NCI-H446 treated with DMSO at 0.1 percent for 48 hours (cell line): ENCODE data around the gene VWCE.
A peak's percentile ranks its signal among the peaks of the same experiment; 100 is the strongest.

Experiments
- DNase-seq: peaks from one replicate; lab custom pipeline; 2025; lab: John Stamatoyannopoulos, UW

The VWCE gene, protein sequence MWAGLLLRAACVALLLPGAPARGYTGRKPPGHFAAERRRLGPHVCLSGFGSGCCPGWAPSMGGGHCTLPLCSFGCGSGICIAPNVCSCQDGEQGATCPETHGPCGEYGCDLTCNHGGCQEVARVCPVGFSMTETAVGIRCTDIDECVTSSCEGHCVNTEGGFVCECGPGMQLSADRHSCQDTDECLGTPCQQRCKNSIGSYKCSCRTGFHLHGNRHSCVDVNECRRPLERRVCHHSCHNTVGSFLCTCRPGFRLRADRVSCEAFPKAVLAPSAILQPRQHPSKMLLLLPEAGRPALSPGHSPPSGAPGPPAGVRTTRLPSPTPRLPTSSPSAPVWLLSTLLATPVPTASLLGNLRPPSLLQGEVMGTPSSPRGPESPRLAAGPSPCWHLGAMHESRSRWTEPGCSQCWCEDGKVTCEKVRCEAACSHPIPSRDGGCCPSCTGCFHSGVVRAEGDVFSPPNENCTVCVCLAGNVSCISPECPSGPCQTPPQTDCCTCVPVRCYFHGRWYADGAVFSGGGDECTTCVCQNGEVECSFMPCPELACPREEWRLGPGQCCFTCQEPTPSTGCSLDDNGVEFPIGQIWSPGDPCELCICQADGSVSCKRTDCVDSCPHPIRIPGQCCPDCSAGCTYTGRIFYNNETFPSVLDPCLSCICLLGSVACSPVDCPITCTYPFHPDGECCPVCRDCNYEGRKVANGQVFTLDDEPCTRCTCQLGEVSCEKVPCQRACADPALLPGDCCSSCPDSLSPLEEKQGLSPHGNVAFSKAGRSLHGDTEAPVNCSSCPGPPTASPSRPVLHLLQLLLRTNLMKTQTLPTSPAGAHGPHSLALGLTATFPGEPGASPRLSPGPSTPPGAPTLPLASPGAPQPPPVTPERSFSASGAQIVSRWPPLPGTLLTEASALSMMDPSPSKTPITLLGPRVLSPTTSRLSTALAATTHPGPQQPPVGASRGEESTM

DNA sequence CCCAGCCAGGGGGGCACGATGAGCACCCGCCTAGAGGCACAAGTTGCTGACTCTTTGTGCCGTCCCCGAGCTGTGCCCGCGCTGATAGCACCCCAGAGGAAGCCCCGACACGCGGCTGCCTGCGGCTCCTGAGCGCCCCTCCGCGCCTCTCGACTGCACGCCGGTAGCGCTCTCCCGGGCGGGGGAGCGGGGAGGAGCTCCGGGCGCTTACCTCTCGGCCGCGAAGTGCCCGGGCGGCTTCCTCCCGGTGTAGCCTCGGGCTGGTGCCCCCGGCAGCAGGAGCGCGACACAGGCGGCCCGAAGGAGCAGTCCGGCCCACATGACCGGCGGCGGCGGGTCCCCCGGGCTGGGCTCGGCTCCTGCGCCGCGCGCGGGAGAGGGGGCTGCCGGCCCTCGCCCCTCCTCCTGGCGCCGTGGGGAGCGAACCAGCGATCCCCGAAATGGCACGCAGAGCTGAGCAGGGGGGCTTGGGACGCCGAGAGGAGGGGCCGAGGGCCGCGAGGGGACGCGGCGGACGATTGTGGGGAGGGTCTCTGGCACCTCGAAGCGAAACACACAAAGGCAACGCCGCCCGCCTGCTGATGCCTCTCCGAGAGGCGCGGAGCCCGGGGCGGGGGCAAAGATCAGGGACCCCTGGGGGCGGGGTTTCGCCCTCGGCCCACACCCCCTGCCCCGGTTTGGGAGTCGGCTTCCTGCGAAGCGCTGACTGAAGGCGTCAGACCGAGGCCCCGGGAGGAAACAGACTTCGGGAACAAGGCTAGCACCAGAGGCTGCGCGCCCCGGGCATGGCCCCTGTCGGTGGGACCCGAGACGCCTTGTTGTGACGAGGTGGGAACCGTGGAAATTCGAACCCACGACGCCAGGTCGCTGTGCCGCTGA lies at the start of gene VWCE:
Gene VWCE (minus strand): TSS at position 600 of the 879 bp plus-strand sequence. CDS start 279 bp downstream, at position 321.
- DNase-seq, result no peak

- no peak for DNase-seq
Observed at GRCh38 chr11:61343792-61344745, 49.0 kb upstream of the VWCE start.

DNA sequence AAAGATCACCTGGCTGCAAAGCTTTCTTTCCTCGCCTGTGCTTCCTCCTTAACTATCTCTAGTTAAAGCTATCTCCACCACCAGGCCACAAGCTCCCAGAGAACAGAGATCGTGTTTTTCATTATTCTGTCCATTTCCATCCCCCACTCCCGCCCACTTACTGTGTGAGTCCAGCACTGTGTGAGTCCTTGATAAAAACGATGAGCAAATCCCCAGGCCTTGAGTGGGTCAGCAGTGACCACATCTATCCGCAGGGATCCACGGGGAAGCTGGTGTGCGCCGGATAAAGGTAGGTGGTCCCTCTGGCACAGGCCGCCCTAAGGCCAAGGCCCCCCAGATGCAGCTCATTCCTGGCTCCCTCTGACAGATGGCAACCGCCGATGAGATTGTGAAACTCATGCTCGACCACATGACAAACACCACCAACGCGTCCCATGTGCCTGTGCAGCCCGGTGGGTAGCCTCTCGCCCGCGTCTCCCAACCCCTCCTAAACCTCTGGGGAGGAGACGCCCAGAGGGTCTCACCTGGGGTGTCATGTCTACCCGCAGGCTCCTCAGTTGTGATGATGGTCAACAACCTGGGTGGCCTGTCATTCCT lies 47.2 kb upstream of the VWCE start:
- DNase-seq, result no peak

GRCh38 chr11:61341706-61342105 lies 46.6 kb upstream of the VWCE start:
- no peak for DNase-seq

- no peak for DNase-seq
Observed at GRCh38 chr11:61340979-61341378, 45.9 kb upstream of the VWCE start.

DNA sequence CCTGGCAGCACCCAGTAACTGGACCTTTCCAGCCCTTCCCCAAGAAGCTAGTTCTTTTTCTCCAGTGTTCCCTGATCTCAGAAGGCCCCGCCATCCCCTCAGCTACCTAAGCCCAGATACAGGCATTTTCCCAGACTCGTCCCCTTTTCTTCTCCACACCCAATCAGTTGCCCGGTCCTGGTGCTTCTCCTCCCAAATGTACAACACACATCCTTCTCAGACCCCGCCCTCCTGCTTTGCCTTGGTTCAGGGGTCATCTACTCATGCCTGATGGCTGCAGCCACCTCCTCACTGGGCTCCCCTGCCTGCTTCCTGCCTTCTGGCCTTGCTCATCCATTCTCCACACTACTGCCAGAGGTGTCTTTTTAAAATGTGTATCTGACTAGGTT lies 44.4 kb upstream of the VWCE start:
- DNase-seq, result no peak

DNA sequence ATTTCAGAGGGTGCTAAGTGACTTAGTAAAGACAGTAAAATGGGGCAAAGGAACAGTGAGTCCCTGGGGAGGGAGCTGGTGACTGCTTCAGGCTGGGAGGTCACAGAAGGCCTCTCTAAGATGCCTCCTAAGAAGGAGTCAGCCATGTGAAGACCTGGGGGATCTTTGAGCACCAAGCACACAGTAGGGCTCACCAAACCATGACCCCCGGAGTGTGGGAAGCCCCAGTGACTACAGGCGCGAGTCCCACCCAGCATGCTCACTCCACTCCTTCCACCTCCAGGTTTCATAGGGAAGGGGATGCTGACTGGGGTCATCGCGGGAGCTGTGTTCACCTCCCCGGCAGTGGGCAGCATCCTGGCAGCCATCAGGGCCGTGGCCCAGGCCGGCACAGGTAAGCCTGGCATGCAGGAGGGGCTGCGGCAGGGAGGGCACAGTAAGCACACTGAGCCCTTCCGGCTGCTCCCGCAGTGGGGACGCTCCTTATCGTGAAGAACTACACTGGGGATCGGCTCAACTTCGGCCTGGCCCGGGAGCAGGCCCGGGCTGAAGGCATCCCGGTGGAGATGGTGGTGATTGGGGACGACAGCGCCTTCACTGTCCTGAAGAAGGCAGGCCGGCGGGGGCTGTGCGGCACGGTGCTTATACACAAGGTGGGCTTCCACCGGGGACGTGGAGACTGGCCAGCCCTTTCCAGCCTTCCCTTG lies 43.8 kb upstream of the VWCE start:
- DNase-seq, result no peak

DNA sequence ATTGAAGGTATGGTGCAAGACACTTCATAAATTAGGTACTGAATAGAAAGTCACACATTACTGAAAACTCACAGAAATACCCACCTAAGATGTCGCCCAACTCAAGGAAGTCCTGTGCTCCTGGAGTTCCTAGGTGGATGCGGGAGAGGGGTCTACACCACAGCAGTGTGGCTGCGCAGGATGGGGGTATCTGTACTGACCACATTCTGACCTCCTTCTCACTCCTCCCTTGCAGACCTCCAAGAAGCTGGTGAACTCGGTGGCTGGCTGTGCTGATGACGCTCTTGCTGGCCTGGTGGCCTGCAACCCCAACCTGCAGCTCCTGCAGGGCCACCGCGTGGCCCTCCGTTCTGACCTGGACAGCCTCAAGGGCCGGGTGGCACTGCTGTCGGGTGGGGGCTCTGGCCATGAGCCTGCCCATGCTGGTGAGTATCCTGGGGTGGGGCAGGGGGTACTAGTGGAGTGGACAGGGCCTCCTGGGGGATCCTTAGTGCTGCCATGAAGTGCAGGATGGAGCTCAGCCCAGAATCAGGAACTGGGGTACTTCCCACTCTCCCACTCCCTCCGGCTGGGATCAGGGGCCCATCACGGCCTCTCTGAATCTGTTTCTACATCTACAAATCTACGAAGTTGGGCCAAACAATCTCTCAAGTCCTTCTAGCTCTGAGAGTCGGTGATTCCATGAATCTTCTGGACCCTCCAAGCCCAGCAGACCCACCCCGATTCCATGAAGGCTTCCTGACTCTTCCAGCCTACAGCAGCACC lies 42.8 kb upstream of the VWCE start:
- DNase-seq, result no peak

DNA sequence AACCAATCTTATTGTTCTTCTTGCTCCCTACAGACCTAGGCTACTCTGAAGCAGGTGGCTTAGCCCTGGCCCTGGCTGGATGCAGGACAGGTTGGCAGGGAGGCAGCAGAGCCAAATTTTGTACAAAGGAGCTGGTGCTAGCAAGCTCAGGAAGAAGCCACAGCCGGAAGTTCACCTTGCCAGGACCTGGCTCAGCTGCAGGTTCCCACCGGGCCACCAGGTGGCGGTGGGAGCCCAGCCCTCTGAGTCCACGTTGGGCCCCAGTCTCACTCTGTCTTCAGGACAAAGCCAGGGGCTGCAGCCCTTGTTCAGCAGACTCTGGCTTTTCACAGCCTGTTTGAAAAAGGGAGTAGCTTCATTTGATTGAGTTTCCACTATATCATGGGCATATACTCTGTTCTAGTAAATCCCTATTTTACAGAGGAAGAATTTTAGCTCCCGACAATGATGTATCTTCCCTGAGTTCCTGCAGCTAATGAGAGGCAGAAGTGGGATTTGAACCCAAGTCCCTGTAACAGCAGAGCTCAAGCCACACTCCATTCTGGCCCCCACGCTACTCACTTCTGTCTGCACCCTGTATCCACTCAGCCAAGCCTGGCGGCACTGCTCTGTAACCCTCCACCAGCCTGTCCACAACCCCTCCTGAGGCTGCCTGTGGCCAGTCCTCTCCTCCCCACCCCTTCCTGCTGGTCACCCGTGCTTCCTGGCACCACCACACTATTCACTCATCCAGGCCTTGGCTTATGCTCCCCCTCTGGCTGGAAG lies 41.2 kb upstream of the VWCE start:
- peak; percentile 44 for DNase-seq

DNA sequence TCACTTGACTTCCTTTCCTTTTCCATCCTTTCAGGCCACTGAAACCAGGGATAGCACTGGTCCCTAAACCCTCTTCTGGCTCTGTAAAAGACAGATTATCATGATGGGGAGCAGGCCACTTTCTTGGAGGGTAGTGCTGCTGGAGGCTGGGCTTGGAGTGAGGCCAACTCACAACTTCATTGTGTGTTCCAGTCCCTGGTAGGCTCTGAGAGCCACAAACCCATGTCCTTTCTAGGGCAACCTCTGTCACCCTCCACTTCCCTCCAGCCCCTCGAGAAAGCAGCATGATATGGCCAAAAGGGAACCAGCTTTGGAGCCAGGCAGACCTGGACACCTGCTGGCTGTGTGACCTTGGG lies 40.2 kb upstream of the VWCE start:
- no peak for DNase-seq

DNA sequence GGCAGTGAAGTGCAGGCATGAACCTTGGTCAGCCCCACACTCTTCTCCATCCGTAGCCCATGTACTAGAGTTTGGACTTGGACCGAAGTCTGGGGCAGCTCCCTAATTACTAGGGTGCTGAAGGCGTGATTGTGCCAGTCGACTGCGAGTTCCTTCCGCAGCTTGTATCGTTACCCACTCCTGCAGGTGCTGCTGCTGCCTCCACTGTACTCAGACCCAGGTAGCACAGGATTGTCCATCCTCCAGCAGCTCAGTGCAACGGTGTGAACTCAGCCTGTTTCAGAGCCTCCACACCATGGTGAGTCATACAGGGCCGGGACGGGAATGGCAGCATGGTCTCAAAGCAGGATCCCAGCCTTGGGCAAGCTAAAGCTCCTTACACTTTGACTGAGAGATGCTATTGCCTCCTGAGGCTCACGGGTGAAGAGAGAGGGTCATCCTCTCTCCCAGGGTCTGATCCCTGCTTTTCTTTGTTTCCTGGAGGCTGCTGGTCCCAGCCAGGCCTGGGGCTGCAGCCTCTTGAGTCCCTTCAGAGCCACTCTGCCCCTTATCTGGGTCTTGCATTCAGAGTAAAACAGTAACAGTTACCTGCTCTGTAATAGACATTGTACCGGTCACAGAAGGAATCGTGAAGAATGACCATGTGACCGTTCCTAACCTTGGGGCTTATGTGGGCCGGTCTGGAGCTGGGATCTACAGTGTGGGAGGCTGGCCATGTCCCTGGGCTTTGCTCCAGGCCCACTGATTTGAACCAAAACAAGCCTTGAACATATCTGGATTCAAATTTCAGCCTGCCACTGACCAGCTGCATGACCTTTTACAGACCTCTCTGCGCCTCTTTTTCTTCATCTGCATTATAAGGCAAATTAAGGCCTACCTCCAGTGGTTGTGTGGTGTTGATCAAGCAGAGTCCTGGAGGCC lies 39.6 kb upstream of the VWCE start:
- DNase-seq, result no peak

GRCh38 chr11:61333550-61334433 lies 38.7 kb upstream of the VWCE start:
- no peak for DNase-seq

DNA sequence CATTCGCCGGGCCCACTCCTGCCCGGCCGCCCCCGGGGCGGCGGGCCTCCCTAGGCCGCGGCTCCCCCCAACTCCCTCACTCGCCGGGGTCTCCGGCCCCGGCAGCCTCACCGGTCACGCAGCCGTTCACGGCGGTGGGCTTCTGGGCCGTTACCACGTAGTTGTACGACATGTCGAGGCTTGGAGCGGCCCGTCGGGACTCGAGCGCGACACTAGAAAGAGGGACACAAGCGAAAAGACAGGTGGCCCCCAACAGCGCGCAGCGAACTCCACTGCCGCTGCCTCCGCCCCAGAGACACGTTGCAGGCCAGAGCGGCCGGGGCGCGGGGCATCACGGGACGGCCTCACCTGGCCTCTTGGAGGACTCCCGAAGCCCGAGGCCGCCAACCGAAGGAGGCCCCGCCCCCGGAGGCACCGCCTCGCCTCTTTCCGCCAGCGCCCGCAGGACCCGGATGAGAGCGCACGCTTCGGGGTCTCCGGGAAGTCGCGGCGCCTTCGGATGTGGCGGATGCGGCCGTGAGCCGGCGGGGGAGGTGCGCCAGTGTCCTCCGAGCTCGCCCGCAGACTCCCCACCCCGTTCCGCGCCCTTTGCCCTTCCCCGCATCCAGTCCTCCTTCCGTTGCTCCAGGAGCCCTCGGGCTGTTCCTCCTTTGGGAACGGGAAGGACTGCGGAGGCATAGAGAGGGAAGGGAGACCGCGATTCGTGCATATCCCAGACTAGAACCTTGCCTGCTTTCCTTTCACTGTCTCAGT lies 37.9 kb upstream of the VWCE start, which contains the start of the genes DDB1 and TKFC:
Gene DDB1 (minus strand): TSS at position 309 of the 753 bp plus-strand sequence. CDS start 137 bp downstream, at position 172.
Gene TKFC (plus strand): TSS at position 432 of the 753 bp plus-strand sequence. CDS start 1,501 bp downstream, outside the sequence.
- peak; percentile 84 for DNase-seq

- no peak for DNase-seq
Observed at GRCh38 chr11:61332281-61332796, 37.2 kb upstream of the VWCE start.

- DNase-seq, result no peak
Observed at GRCh38 chr11:61331651-61332050, 36.5 kb upstream of the VWCE start.
